IMR-90 (cell line): ENCODE results near the gene SESN1. TPM values are rescaled to one million over a fixed set of nuclear protein-coding genes. Genes with fewer than 3 reads are reported as not detected.

Experiments used
- ATAC-seq: fragments of 200-7000 bp; cut with Tn5 transposase; 2 replicates; pipeline ENCODE4 v1.9.1; 2020; ENCODE audit warnings: low read depth, mild to moderate bottlenecking, moderate library complexity
- BruUV-seq: library from RNA; stranded (reverse); fragments of 400-500 nt; replicated peaks from 2 replicates; lab custom pipeline; 2021; lab: Mats Ljungman, UMichigan
- CTCF ChIA-PET: fragments of 300-600 bp; formaldehyde crosslinking; extraction: SDS; loops from one replicate; lab custom pipeline; 2021; ENCODE audit warnings: antibody characterized with exemption; lab: Yijun Ruan, JAX
- POLR2A ChIA-PET: fragments of 300-600 bp; sonication (Branson Sonifier 250); formaldehyde crosslinking; loops from one replicate; lab custom pipeline; 2022; ENCODE audit warnings: antibody characterized with exemption; ENCODE audit not compliant: unreplicated experiment; lab: Charles Lee
- DNase-seq: peaks from one replicate; pipeline ENCODE4 v3.0.0; 2013
- H2AFZ ChIP-seq: replicated peaks from 2 replicates; pipeline ENCODE3; 2013; ENCODE audit warnings: low read length, mild to moderate bottlenecking; ENCODE audit not compliant: poor library complexity
- H2AK5ac ChIP-seq: 2 replicates; pipeline ENCODE4 v1.6.1; 2013; ENCODE audit warnings: low read depth, low read length, inconsistent platforms
- H2AK9ac ChIP-seq: replicated peaks from 2 replicates; pipeline ENCODE3; 2013; ENCODE audit warnings: mild to moderate bottlenecking, low read depth, low read length, moderate library complexity; ENCODE audit not compliant: poor library complexity
- H2BK120ac ChIP-seq: 2 replicates; pipeline ENCODE4 v1.6.1; 2013; ENCODE audit warnings: low read depth, low read length, inconsistent platforms
- H2BK15ac ChIP-seq: 3 replicates; pipeline ENCODE4 v1.6.1; 2013; ENCODE audit warnings: low read depth, low read length, inconsistent platforms
- H2BK20ac ChIP-seq: 2 replicates; pipeline ENCODE4 v1.6.1; 2013; ENCODE audit warnings: low read depth, mild to moderate bottlenecking, inconsistent platforms, low read length, moderate library complexity
- H2BK5ac ChIP-seq: 2 replicates; pipeline ENCODE4 v1.6.1; 2013; ENCODE audit warnings: mild to moderate bottlenecking, low read depth, low read length, inconsistent platforms; ENCODE audit not compliant: poor library complexity, severe bottlenecking
- H3K14ac ChIP-seq: replicated peaks from 2 replicates; pipeline ENCODE4 v1.6.1; 2013; ENCODE audit warnings: low read depth, low read length, inconsistent platforms
- H3K18ac ChIP-seq: 2 replicates; pipeline ENCODE4 v1.6.1; 2013; ENCODE audit warnings: low read depth, low read length, control low read depth
- H3K23ac ChIP-seq: 2 replicates; pipeline ENCODE4 v1.6.1; 2013; ENCODE audit warnings: low read depth, low read length, inconsistent platforms
- H3K27ac ChIP-seq: 2 replicates; pipeline ENCODE4 v1.5.1; 2013; ENCODE audit warnings: mild to moderate bottlenecking, control low read depth, low read length; ENCODE audit not compliant: insufficient read depth
- H3K27me3 ChIP-seq: 2 replicates; pipeline ENCODE4 v1.6.1; 2013; ENCODE audit warnings: low read length; ENCODE audit not compliant: control insufficient read depth, insufficient read depth
- H3K36me3 ChIP-seq: 2 replicates; pipeline ENCODE4 v1.6.1; 2013; ENCODE audit warnings: low read length, mixed read lengths; ENCODE audit not compliant: control insufficient read depth, insufficient read depth
- H3K4ac ChIP-seq: 2 replicates; pipeline ENCODE4 v1.6.1; 2013; ENCODE audit warnings: low read depth, low read length, inconsistent platforms
- H3K4me1 ChIP-seq: 2 replicates; pipeline ENCODE4 v1.6.1; 2013; ENCODE audit warnings: low read length, mixed read lengths; ENCODE audit not compliant: control insufficient read depth, insufficient read depth
- H3K4me2 ChIP-seq: 2 replicates; pipeline ENCODE4 v1.6.1; 2013; ENCODE audit warnings: low read depth, mild to moderate bottlenecking, control low read depth, low read length, moderate library complexity
- H3K4me3 ChIP-seq: 2 replicates; pipeline ENCODE4 v1.5.1; 2013; ENCODE audit warnings: low read depth, mild to moderate bottlenecking, control low read depth, low read length, moderate library complexity; ENCODE audit not compliant: insufficient read depth
- H3K56ac ChIP-seq: 2 replicates; pipeline ENCODE4 v1.6.1; 2013; ENCODE audit warnings: low read length, inconsistent platforms; ENCODE audit not compliant: insufficient read depth; ENCODE audit errors: extremely low read depth
- H3K79me1 ChIP-seq, 2 experiments: 2 replicates each; pipeline ENCODE4 v1.6.1; 2013; ENCODE audit warnings: low read length in 2 of 2, inconsistent platforms in 1 of 2, low read depth in 1 of 2
- H3K9ac ChIP-seq: 2 replicates; pipeline ENCODE4 v1.6.1; 2013; ENCODE audit warnings: low read depth, low read length, control low read depth
- H3K9me1 ChIP-seq: 2 replicates; pipeline ENCODE4 v1.6.1; 2013; ENCODE audit warnings: low read length, inconsistent platforms; ENCODE audit not compliant: insufficient read depth
- H3K9me3 ChIP-seq: 2 replicates; pipeline ENCODE4 v1.6.1; 2013; ENCODE audit warnings: low read length; ENCODE audit not compliant: control insufficient read depth, insufficient read depth
- H4K20me1 ChIP-seq: 2 replicates; pipeline ENCODE4 v1.6.1; 2013; ENCODE audit warnings: low read length, inconsistent platforms; ENCODE audit not compliant: insufficient read depth
- H4K5ac ChIP-seq: 2 replicates; pipeline ENCODE4 v1.6.1; 2013; ENCODE audit warnings: mild to moderate bottlenecking, low read depth, low read length, control low read depth
- H4K8ac ChIP-seq, 2 experiments: 2 replicates each; pipeline ENCODE4 v1.6.1; 2013; ENCODE audit warnings: low read depth in 2 of 2, low read length in 2 of 2, control low read depth in 1 of 2, inconsistent platforms in 1 of 2
- H4K91ac ChIP-seq: 2 replicates; pipeline ENCODE4 v1.6.1; 2013; ENCODE audit warnings: low read depth, low read length, inconsistent platforms; ENCODE audit not compliant: insufficient read depth
- BHLHE40 ChIP-seq: fragments of 150-350 bp; IDR thresholded peaks from 2 replicates; pipeline ENCODE4 v1.6.1; 2016; ENCODE audit warnings: mild to moderate bottlenecking, low read depth, low read length
- CHD1 ChIP-seq: IDR thresholded peaks from 2 replicates; pipeline ENCODE4 v1.6.1; 2012; ENCODE audit warnings: low read depth, low read length, improper control_type of control experiment
- FOS ChIP-seq: fragments of 150-350 bp; IDR thresholded peaks from 2 replicates; pipeline ENCODE4 v1.6.1; 2016; ENCODE audit warnings: low read depth, low read length
- MAFK ChIP-seq: IDR thresholded peaks from 2 replicates; pipeline ENCODE4 v1.6.1; 2012; ENCODE audit warnings: low read depth, low read length, improper control_type of control experiment
- RCOR1 ChIP-seq: IDR thresholded peaks from 2 replicates; pipeline ENCODE4 v1.6.1; 2012; ENCODE audit warnings: mild to moderate bottlenecking, low read length, improper control_type of control experiment; ENCODE audit not compliant: insufficient replicate concordance
- dilution Hi-C: fragments of 300-500 bp; cut with HindIII; formaldehyde crosslinking; loops from one replicate; pipeline ENCODE4 v1.14.3; 2018; ENCODE audit warnings: low sequenced_read_pairs; ENCODE audit not compliant: unreplicated experiment
- in situ Hi-C: fragments of 300-500 bp; cut with MboI; formaldehyde crosslinking; loops from 3 replicates; pipeline ENCODE4 v1.14.3; 2019; ENCODE audit warnings: low sequenced_read_pairs, inconsistent platforms, mixed read lengths
- intact Hi-C: fragments of 100-400 bp; cut with micrococcal nuclease; formaldehyde crosslinking; loops from 2 replicates; pipeline ENCODE4 v1.10.0; 2022
- polyA plus RNA-seq, 3 experiments: library from polyadenylated mRNA; depleted of rRNA; stranded (reverse); fragments of >200 nt; gene quantifications; 2 replicates each; pipeline ENCODE4 v1.2.3, GENCODE V29; 2012; ENCODE audit warnings: low replicate concordance in 1 of 3
- total RNA-seq: library from RNA; depleted of rRNA; stranded (reverse); fragments of >200 nt; gene quantifications from 2 replicates; pipeline ENCODE4 v1.2.3, GENCODE V29; 2012
- TF ChIP-seq, protein P1 (sequence below): fragments of 150-350 bp; IDR thresholded peaks from 2 replicates; pipeline ENCODE4 v1.6.1; 2016; ENCODE audit warnings: low read depth, mild to moderate bottlenecking, low read length, moderate library complexity, borderline replicate concordance

SESN1 gene
- total and polyA plus RNA-seq, 2 of the 4 experiments (the other 2 are of a cell fraction): 9.7 to 16.7 TPM

DNA sequence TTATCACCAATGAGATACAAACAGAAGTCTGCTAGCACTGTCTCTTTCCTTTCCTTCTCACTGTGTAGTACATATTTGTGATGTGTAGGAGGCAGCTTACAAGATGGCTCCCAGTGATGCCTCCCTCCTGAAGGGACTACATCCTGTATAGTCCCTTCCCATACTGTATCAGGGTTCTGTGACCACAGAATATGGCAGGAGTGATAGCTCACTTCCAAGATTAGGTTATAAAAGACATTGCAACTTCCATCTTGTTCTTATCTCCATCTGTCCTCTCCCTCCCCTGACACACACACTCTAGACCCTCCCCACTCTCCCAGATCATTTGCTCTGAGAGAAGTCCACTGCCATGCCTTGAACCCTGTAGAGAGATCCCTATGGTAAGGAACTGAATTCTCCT is 38.0 kb downstream of the SESN1 start:
- dilution Hi-C loops: loop anchor here (25.0 kb wide), 1 partner anchor 519 kb away; no protein-coding TSS in a partner anchor
- POLR2A ChIA-PET: no interaction called here

More for the DNA sequence above, 38.0 kb downstream of the SESN1 start:
- intact Hi-C loops: no loop called here
- TF ChIP-seq BHLHE40 (no peak), MAFK (no peak), FOS (no peak), RCOR1 (no peak), CHD1 (no peak)
- TF ChIP-seq, protein P1, sequence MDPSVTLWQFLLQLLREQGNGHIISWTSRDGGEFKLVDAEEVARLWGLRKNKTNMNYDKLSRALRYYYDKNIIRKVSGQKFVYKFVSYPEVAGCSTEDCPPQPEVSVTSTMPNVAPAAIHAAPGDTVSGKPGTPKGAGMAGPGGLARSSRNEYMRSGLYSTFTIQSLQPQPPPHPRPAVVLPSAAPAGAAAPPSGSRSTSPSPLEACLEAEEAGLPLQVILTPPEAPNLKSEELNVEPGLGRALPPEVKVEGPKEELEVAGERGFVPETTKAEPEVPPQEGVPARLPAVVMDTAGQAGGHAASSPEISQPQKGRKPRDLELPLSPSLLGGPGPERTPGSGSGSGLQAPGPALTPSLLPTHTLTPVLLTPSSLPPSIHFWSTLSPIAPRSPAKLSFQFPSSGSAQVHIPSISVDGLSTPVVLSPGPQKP: no peak
- no peak for ATAC-seq
- H2BK5ac ChIP-seq: no peak overlapping the region
- H3K4ac ChIP-seq: no peak overlapping the region
- H3K36me3 ChIP-seq: no peaks in the 10 kb centered on the region
- no peak overlapping the region for H2AK5ac ChIP-seq
- no peak overlapping the region for H3K4me2 ChIP-seq
- no peak overlapping the region for H2AK9ac ChIP-seq
- H3K14ac ChIP-seq: no peak overlapping the region
- H3K9ac ChIP-seq: no peak overlapping the region
- H3K18ac ChIP-seq: no peak overlapping the region
- peaks cover 2% of the 10 kb centered on the region; the same call in 1 of the 2 replicates for H3K4me1 ChIP-seq
- H3K23ac ChIP-seq: no peak overlapping the region
- no peak for DNase-seq
- H3K4me3 ChIP-seq: no peak overlapping the region
- H3K27ac ChIP-seq: no peak overlapping the region
- no peaks in the 10 kb centered on the region for H3K27me3 ChIP-seq
- peaks cover 2% of the 10 kb centered on the region; the same call in 1 of the 2 replicates for H3K9me1 ChIP-seq
- H2BK20ac ChIP-seq: no peak overlapping the region
- H4K91ac ChIP-seq: no peak overlapping the region
- no peak overlapping the region for H4K8ac ChIP-seq
- in situ Hi-C loops: no loop called here
- no TSS peak for BruUV-seq
- no peak overlapping the region for H2BK120ac ChIP-seq
- no peak overlapping the region for H2BK15ac ChIP-seq
- H2AFZ ChIP-seq: no peak overlapping the region
- no peak overlapping the region for H3K56ac ChIP-seq
- no peak overlapping the region for H4K5ac ChIP-seq
- no peaks in the 10 kb centered on the region for H4K20me1 ChIP-seq
- H3K9me3 ChIP-seq: no peaks in the 10 kb centered on the region
- H3K79me1 ChIP-seq: peaks cover 5 to 9% of the 10 kb centered on the region in 2 experiments; a peak in 2 of 4 replicates
- CTCF ChIA-PET: no interaction called here
